SK-N-MC (cell line): ENCODE data around the gene TPX2.

Experiments
- DNase-seq: peaks from one replicate; pipeline ENCODE4 v3.0.0-alpha.2; 2011; ENCODE audit warnings: low read depth, low spot score
- H3K27ac ChIP-seq: fragments of 200-600 bp; sonication (generic); 2 replicates; pipeline ENCODE4 v1.5.1; 2016; ENCODE audit warnings: mixed run types
- H3K36me3 ChIP-seq: fragments of 200-600 bp; sonication (generic); 2 replicates; pipeline ENCODE4 v1.6.1; 2017; ENCODE audit warnings: antibody characterized with exemption, low read length, mixed read lengths; ENCODE audit not compliant: insufficient read depth
- H3K4me3 ChIP-seq: fragments of 200-600 bp; sonication (generic); 2 replicates; pipeline ENCODE4 v1.5.1; 2016
- H3K9ac ChIP-seq: fragments of 200-600 bp; sonication (generic); 2 replicates; pipeline ENCODE4 v1.8.0; 2017; ENCODE audit warnings: mixed run types, mixed read lengths; ENCODE audit not compliant: insufficient read length
- H3K9me3 ChIP-seq: fragments of 200-600 bp; sonication (generic); 2 replicates; pipeline ENCODE4 v1.6.1; 2017; ENCODE audit warnings: low read depth, mild to moderate bottlenecking, antibody characterized with exemption, low read length, moderate library complexity, mixed read lengths
- EZH2 ChIP-seq: fragments of 200-600 bp; sonication (generic); IDR thresholded peaks from one replicate; pipeline ENCODE4 v1.6.1; 2017; ENCODE audit warnings: antibody characterized with exemption
- FOXP2 ChIP-seq: optimal IDR thresholded peaks from 2 replicates; pipeline ENCODE3; 2011; ENCODE audit warnings: mild to moderate bottlenecking, moderate library complexity; ENCODE audit not compliant: insufficient read depth; ENCODE audit errors: extremely low read length, control extremely low read depth
- POLR2AphosphoS5 ChIP-seq: IDR thresholded peaks from 2 replicates; pipeline ENCODE4 v1.6.1; 2012; ENCODE audit warnings: mild to moderate bottlenecking, low read depth, low read length, borderline replicate concordance

Gene TPX2

GRCh38 chr20:31698243-31698802 lies 40.8 kb upstream of the TPX2 start:
- Histone ChIP-seq H3K36me3 (no peaks in the 10 kb centered on the region), H3K27ac (no peak overlapping the region), H3K4me3 (no peak overlapping the region), H3K9ac (no peak overlapping the region), H3K9me3 (no peaks in the 10 kb centered on the region)
- no peak for TF ChIP-seq EZH2
- TF ChIP-seq POLR2AphosphoS5, result no peak
- TF ChIP-seq FOXP2, result no peak
- DNase-seq, result no peak

GRCh38 chr20:31698803-31699718 lies 40.0 kb upstream of the TPX2 start:
- Histone ChIP-seq H3K4me3 (no peak overlapping the region), H3K9ac (no peak overlapping the region)
- no peak for TF ChIP-seq FOXP2
- no peak for TF ChIP-seq POLR2AphosphoS5
- TF ChIP-seq EZH2, result no peak

GRCh38 chr20:31699801-31700728 lies 39.0 kb upstream of the TPX2 start:
- no peaks in the 10 kb centered on the region for H3K9me3 ChIP-seq
- no peak overlapping the region for H3K27ac ChIP-seq
- no peak for DNase-seq
- H3K36me3 ChIP-seq, result no peaks in the 10 kb centered on the region
- TF ChIP-seq FOXP2, result no peak
- no peak for TF ChIP-seq POLR2AphosphoS5
- no peak for TF ChIP-seq EZH2
- H3K4me3 ChIP-seq, result no peak overlapping the region
- no peak overlapping the region for H3K9ac ChIP-seq

More at GRCh38 chr20:31698803-31699718, 40.0 kb upstream of the TPX2 start:
- Histone ChIP-seq H3K27ac (no peak overlapping the region), H3K9me3 (no peaks in the 10 kb centered on the region), H3K36me3 (no peaks in the 10 kb centered on the region)
- DNase-seq, result no peak

GRCh38 chr20:31700747-31701146 lies 38.3 kb upstream of the TPX2 start:
- no peak overlapping the region for H3K4me3 ChIP-seq
- H3K36me3 ChIP-seq, result no peaks in the 10 kb centered on the region; the same call in 1 of the 2 replicates
- H3K27ac ChIP-seq, result no peak overlapping the region
- no peak for DNase-seq
- H3K9ac ChIP-seq, result no peak overlapping the region
- no peaks in the 10 kb centered on the region for H3K9me3 ChIP-seq
- TF ChIP-seq FOXP2 (no peak), POLR2AphosphoS5 (no peak), EZH2 (no peak)

GRCh38 chr20:31701591-31701990 lies 37.5 kb upstream of the TPX2 start:
- H3K9ac ChIP-seq, result no peak overlapping the region
- no peak overlapping the region for H3K27ac ChIP-seq
- DNase-seq, result no peak
- no peaks in the 10 kb centered on the region for H3K9me3 ChIP-seq
- H3K36me3 ChIP-seq, result peaks cover 4% of the 10 kb centered on the region; the same call in 1 of the 2 replicates
- TF ChIP-seq FOXP2 (no peak), EZH2 (no peak), POLR2AphosphoS5 (no peak)
- H3K4me3 ChIP-seq, result no peak overlapping the region

- H3K36me3 ChIP-seq, result peaks cover 12% of the 10 kb centered on the region; the same call in 1 of the 2 replicates
- H3K9ac ChIP-seq, result no peak overlapping the region
- no peak overlapping the region for H3K27ac ChIP-seq
These were observed 34.6 kb upstream of the TPX2 start for GRCh38 chr20:31704225-31705119.

GRCh38 chr20:31705191-31705590 lies 33.9 kb upstream of the TPX2 start:
- TF ChIP-seq POLR2AphosphoS5 (no peak), FOXP2 (no peak), EZH2 (no peak)
- Histone ChIP-seq H3K4me3 (no peak overlapping the region), H3K27ac (no peak overlapping the region), H3K36me3 (peaks cover 12% of the 10 kb centered on the region; the same call in 1 of the 2 replicates), H3K9ac (no peak overlapping the region), H3K9me3 (no peaks in the 10 kb centered on the region)
- no peak for DNase-seq

More at GRCh38 chr20:31704225-31705119, 34.6 kb upstream of the TPX2 start:
- TF ChIP-seq EZH2 (no peak), POLR2AphosphoS5 (no peak), FOXP2 (no peak)
- Histone ChIP-seq H3K4me3 (no peak overlapping the region), H3K9me3 (no peaks in the 10 kb centered on the region)
- DNase-seq, result no peak
